ENCODE measurements around the gene PARVB. TPM values are rescaled to one million over a fixed set of nuclear protein-coding genes. Genes with fewer than 3 reads are reported as not detected.

Gene PARVB
- polyA plus RNA-seq, 1 donor (not counting 4 experiments of a cell fraction or from before 2014, with no cell fraction given): 10.5 TPM

GRCh38 chr22:44220727-44221680, 196.9 kb downstream of the PARVB start:
- Histone ChIP-seq H3K79me2 (ENCODE audit: control insufficient read depth, insufficient read depth, low read length) (no peaks in the 10 kb centered on the region), H4K20me1 (ENCODE audit: control insufficient read depth, extremely low read depth, insufficient read depth, low read length) (no peaks in the 10 kb centered on the region), H3K9me3 (ENCODE audit: control insufficient read depth, low read depth, low read length) (no peaks in the 10 kb centered on the region), H3K27ac (ENCODE audit: control insufficient read depth, insufficient read depth, low read length) (no peak overlapping the region), H3K4me1 (ENCODE audit: control insufficient read depth, extremely low read depth, insufficient read depth, low read length) (peaks cover 4% of the 10 kb centered on the region), H3K36me3 (ENCODE audit: control insufficient read depth in 2 of 2, extremely low read depth in 1 of 2, insufficient read depth in 2 of 2, low read length in 2 of 2) (no peaks in the 10 kb centered on the region), H3K9me1 (ENCODE audit: control insufficient read depth, extremely low read depth, insufficient read depth, low read length) (no peaks in the 10 kb centered on the region), H3K9ac (ENCODE audit: control insufficient read depth, extremely low read depth, insufficient read depth, low read length) (no peak overlapping the region), H2AFZ (ENCODE audit: control insufficient read depth, low read length) (no peak overlapping the region), H3K4me3 (ENCODE audit: control insufficient read depth in 2 of 3, extremely low read depth in 1 of 3, insufficient read depth in 2 of 3, low read depth in 1 of 3, low read length in 3 of 3) (no peak overlapping the region), H3K4me2 (ENCODE audit: control insufficient read depth, extremely low read depth, insufficient read depth, low read depth, low read length) (no peak overlapping the region), H3K27me3 (ENCODE audit: control insufficient read depth, extremely low read depth, insufficient read depth, low read length) (peaks cover 25% of the 10 kb centered on the region)
- dilution Hi-C loops (cut with MboI; ENCODE audit: extremely low pct_ligation_motif_present, low sequenced_read_pairs): no loop called here
- no peak for FAIRE-seq
- TF ChIP-seq EZH2 (IDR thresholded peaks at IDR 0.05; ENCODE audit: low read length) (no peak), CTCF (optimal IDR thresholded peaks at IDR 0.05 in 1 of 3, IDR thresholded peaks at IDR 0.05 in 1 of 3, conservative IDR thresholded peaks at IDR 0.05 in 1 of 3; ENCODE audit: extremely low read depth in 1 of 3, insufficient read depth in 2 of 3, low read length in 3 of 3) (no peak)
- DNase-seq (ENCODE audit: low read depth, low spot score): no peak

- dilution Hi-C loops (cut with MboI; ENCODE audit: extremely low pct_ligation_motif_present, low sequenced_read_pairs): no loop called here
- Histone ChIP-seq H3K4me1 (ENCODE audit: control insufficient read depth, extremely low read depth, insufficient read depth, low read length) (peaks cover 4% of the 10 kb centered on the region), H4K20me1 (ENCODE audit: control insufficient read depth, extremely low read depth, insufficient read depth, low read length) (no peaks in the 10 kb centered on the region), H3K36me3 (ENCODE audit: control insufficient read depth in 2 of 2, extremely low read depth in 1 of 2, insufficient read depth in 2 of 2, low read length in 2 of 2) (no peaks in the 10 kb centered on the region), H3K27me3 (ENCODE audit: control insufficient read depth, extremely low read depth, insufficient read depth, low read length) (peaks cover 25% of the 10 kb centered on the region), H3K9me3 (ENCODE audit: control insufficient read depth, low read depth, low read length) (no peaks in the 10 kb centered on the region), H3K79me2 (ENCODE audit: control insufficient read depth, insufficient read depth, low read length) (no peaks in the 10 kb centered on the region), H3K9me1 (ENCODE audit: control insufficient read depth, extremely low read depth, insufficient read depth, low read length) (no peaks in the 10 kb centered on the region), H2AFZ (ENCODE audit: control insufficient read depth, low read length) (no peak overlapping the region), H3K4me3 (ENCODE audit: control insufficient read depth in 2 of 3, extremely low read depth in 1 of 3, insufficient read depth in 2 of 3, low read depth in 1 of 3, low read length in 3 of 3) (no peak overlapping the region), H3K27ac (ENCODE audit: control insufficient read depth, insufficient read depth, low read length) (no peak overlapping the region), H3K4me2 (ENCODE audit: control insufficient read depth, extremely low read depth, insufficient read depth, low read depth, low read length) (no peak overlapping the region), H3K9ac (ENCODE audit: control insufficient read depth, extremely low read depth, insufficient read depth, low read length) (no peak overlapping the region)
- TF ChIP-seq EZH2 (IDR thresholded peaks at IDR 0.05; ENCODE audit: low read length): no peak
- TF ChIP-seq CTCF (optimal IDR thresholded peaks at IDR 0.05 in 1 of 3, IDR thresholded peaks at IDR 0.05 in 1 of 3, conservative IDR thresholded peaks at IDR 0.05 in 1 of 3; ENCODE audit: extremely low read depth in 1 of 3, insufficient read depth in 2 of 3, low read length in 3 of 3): no peak
- FAIRE-seq (no peak), DNase-seq (ENCODE audit: low read depth, low spot score) (no peak)
Measured at GRCh38 chr22:44221710-44222475, 197.8 kb downstream of the PARVB start.

Other genes with a start within 250 kb of the PARVB start
- gene EFCAB6, start 212.0 kb upstream of the PARVB start, polyA plus RNA-seq: 0.18 to 0.31 TPM (median 0.27 TPM) in 3 replicates
- gene SULT4A1, start 161.8 kb upstream of the PARVB start, polyA plus RNA-seq: 0.26 to 1.0 TPM (median 0.33 TPM) in 3 replicates
- not detected in 3 replicates for gene PNPLA5, start 132.3 kb upstream of the PARVB start, polyA plus RNA-seq
- 12.0 to 18.5 TPM (median 15.2 TPM) in 3 replicates for gene PNPLA3, start 100.5 kb upstream of the PARVB start, polyA plus RNA-seq
- 44.0 to 54.6 TPM (median 50.0 TPM) in 3 replicates for gene SAMM50, start 68.9 kb upstream of the PARVB start, polyA plus RNA-seq
- gene PARVG, start 156.6 kb downstream of the PARVB start, polyA plus RNA-seq: not detected in 3 replicates